ENCODE results near the gene ADAMTS13.

Gene ADAMTS13

GRCh38 chr9:133484671-133485437 is 62.7 kb downstream of the ADAMTS13 start:
- H3K27me3 ChIP-seq (ENCODE audit: low read depth, low read length) = peaks cover 13% of the 10 kb centered on the region
- H3K36me3 ChIP-seq (replicated peaks; ENCODE audit: low read depth, low read length) = no peaks in the 10 kb centered on the region

GRCh38 chr9:133485531-133486260 is 63.5 kb downstream of the ADAMTS13 start:
- H3K4me3 ChIP-seq (ENCODE audit: low read length) = peak overlapping the region; percentile 78
- H3K27me3 ChIP-seq (ENCODE audit: low read depth, low read length) = peaks cover 22% of the 10 kb centered on the region
- peaks cover 8% of the 10 kb centered on the region for H3K4me1 ChIP-seq (ENCODE audit: low read length)
- peak overlapping the region; percentile 72 for H3K9ac ChIP-seq (ENCODE audit: low read length)
- peak overlapping the region; percentile 94 for H2AFZ ChIP-seq (ENCODE audit: low read depth, low read length)
- H3K36me3 ChIP-seq (replicated peaks; ENCODE audit: low read depth, low read length) = no peaks in the 10 kb centered on the region
- H3K4me2 ChIP-seq (ENCODE audit: low read length) = peak overlapping the region; percentile 100
- no peak overlapping the region for H3K27ac ChIP-seq (ENCODE audit: low read length)
- no peak for TF ChIP-seq CTCF (IDR thresholded peaks at IDR 0.05; ENCODE audit: low read depth, low read length)
- no peaks in the 10 kb centered on the region for H3K79me2 ChIP-seq (ENCODE audit: low read length)
- no peaks in the 10 kb centered on the region for H3K9me3 ChIP-seq (ENCODE audit: insufficient read depth, low read length)
- H4K20me1 ChIP-seq (ENCODE audit: insufficient read depth, low read length) = no peaks in the 10 kb centered on the region

More at GRCh38 chr9:133484671-133485437, 62.7 kb downstream of the ADAMTS13 start:
- no peak overlapping the region for H3K27ac ChIP-seq (ENCODE audit: low read length)
- no peaks in the 10 kb centered on the region for H4K20me1 ChIP-seq (ENCODE audit: insufficient read depth, low read length)
- no peak overlapping the region for H2AFZ ChIP-seq (ENCODE audit: low read depth, low read length)
- H3K9me3 ChIP-seq (ENCODE audit: insufficient read depth, low read length) = no peaks in the 10 kb centered on the region
- no peaks in the 10 kb centered on the region for H3K79me2 ChIP-seq (ENCODE audit: low read length)
- no peak overlapping the region for H3K4me2 ChIP-seq (ENCODE audit: low read length)
- TF ChIP-seq CTCF (IDR thresholded peaks at IDR 0.05; ENCODE audit: low read depth, low read length) = no peak
- TF ChIP-seq EZH2phosphoT487 (IDR thresholded peaks at IDR 0.05; ENCODE audit: low read depth) = no peak
- no peak overlapping the region for H3K4me3 ChIP-seq (ENCODE audit: low read length)
- no peak overlapping the region for H3K9ac ChIP-seq (ENCODE audit: low read length)
- peaks cover 8% of the 10 kb centered on the region for H3K4me1 ChIP-seq (ENCODE audit: low read length)

- no peak overlapping the region for H3K9ac ChIP-seq (ENCODE audit: low read length)
- no peak overlapping the region for H3K4me3 ChIP-seq (ENCODE audit: low read length)
- H3K36me3 ChIP-seq (replicated peaks; ENCODE audit: low read depth, low read length) = no peaks in the 10 kb centered on the region
- no peaks in the 10 kb centered on the region for H3K79me2 ChIP-seq (ENCODE audit: low read length)
- TF ChIP-seq EZH2phosphoT487 (IDR thresholded peaks at IDR 0.05; ENCODE audit: low read depth) (no peak), CTCF (IDR thresholded peaks at IDR 0.05; ENCODE audit: low read depth, low read length) (no peak)
- H3K4me1 ChIP-seq (ENCODE audit: low read length) = peaks cover 8% of the 10 kb centered on the region
- no peaks in the 10 kb centered on the region for H4K20me1 ChIP-seq (ENCODE audit: insufficient read depth, low read length)
- no peak overlapping the region for H2AFZ ChIP-seq (ENCODE audit: low read depth, low read length)
- no peak overlapping the region for H3K27ac ChIP-seq (ENCODE audit: low read length)
- H3K9me3 ChIP-seq (ENCODE audit: insufficient read depth, low read length) = no peaks in the 10 kb centered on the region
- no peak overlapping the region for H3K4me2 ChIP-seq (ENCODE audit: low read length)
- H3K27me3 ChIP-seq (ENCODE audit: low read depth, low read length) = peaks cover 22% of the 10 kb centered on the region
Measured at GRCh38 chr9:133487331-133487725, 65.2 kb downstream of the ADAMTS13 start.

- Histone ChIP-seq H3K36me3 (replicated peaks; ENCODE audit: low read depth, low read length) (no peaks in the 10 kb centered on the region), H3K9me3 (ENCODE audit: insufficient read depth, low read length) (no peaks in the 10 kb centered on the region), H2AFZ (ENCODE audit: low read depth, low read length) (no peak overlapping the region), H3K4me2 (ENCODE audit: low read length) (no peak overlapping the region), H3K4me1 (ENCODE audit: low read length) (peaks cover 8% of the 10 kb centered on the region), H3K79me2 (ENCODE audit: low read length) (no peaks in the 10 kb centered on the region), H3K27ac (ENCODE audit: low read length) (no peak overlapping the region), H4K20me1 (ENCODE audit: insufficient read depth, low read length) (no peaks in the 10 kb centered on the region), H3K27me3 (ENCODE audit: low read depth, low read length) (peaks cover 14% of the 10 kb centered on the region), H3K4me3 (ENCODE audit: low read length) (no peak overlapping the region), H3K9ac (ENCODE audit: low read length) (no peak overlapping the region)
- TF ChIP-seq EZH2phosphoT487 (IDR thresholded peaks at IDR 0.05; ENCODE audit: low read depth) (no peak), CTCF (IDR thresholded peaks at IDR 0.05; ENCODE audit: low read depth, low read length) (no peak)
Measured at GRCh38 chr9:133488686-133489252, 66.6 kb downstream of the ADAMTS13 start.

Data from OCI-LY3 (cell line).